Measurements from ENCODE around the gene KAT6B.

DNA sequence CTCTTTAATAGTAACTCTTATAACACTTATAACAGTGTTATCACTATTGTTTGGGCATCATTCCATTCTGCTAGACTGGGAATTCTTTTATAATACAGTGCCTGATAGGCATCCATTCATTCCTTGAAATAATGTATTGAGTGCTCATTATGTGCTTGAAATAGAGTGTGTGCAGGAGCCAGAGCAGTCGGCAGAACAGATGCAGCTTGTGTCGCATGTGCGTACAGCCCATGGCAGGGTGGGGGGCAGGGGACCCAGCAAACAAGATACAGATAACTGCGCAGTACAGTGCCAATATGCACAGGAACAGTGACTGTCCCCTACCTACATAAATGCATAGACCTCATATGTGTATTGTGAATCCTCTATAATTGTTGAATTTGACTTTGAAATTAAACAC is 99.3 kb downstream of the KAT6B start:
- TF ChIP-seq, protein P1, sequence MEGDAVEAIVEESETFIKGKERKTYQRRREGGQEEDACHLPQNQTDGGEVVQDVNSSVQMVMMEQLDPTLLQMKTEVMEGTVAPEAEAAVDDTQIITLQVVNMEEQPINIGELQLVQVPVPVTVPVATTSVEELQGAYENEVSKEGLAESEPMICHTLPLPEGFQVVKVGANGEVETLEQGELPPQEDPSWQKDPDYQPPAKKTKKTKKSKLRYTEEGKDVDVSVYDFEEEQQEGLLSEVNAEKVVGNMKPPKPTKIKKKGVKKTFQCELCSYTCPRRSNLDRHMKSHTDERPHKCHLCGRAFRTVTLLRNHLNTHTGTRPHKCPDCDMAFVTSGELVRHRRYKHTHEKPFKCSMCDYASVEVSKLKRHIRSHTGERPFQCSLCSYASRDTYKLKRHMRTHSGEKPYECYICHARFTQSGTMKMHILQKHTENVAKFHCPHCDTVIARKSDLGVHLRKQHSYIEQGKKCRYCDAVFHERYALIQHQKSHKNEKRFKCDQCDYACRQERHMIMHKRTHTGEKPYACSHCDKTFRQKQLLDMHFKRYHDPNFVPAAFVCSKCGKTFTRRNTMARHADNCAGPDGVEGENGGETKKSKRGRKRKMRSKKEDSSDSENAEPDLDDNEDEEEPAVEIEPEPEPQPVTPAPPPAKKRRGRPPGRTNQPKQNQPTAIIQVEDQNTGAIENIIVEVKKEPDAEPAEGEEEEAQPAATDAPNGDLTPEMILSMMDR (conservative IDR thresholded peaks at IDR 0.05 in 1 of 2, IDR thresholded peaks at IDR 0.05 in 1 of 2; ENCODE audit: low read depth in 1 of 2, low read length in 2 of 2), result no peak
- no peak for TF ChIP-seq EZH2 (IDR thresholded peaks at IDR 0.05; ENCODE audit: low read length, missing control alignments)

Data from fibroblast of lung (primary cell).